Superior temporal gyrus (tissue), 1 donor: ENCODE results near the gene NAMPT.
A peak's percentile ranks its signal among the peaks of the same experiment; 100 is the strongest.
"Not testable (repeated sequence)": the region's sequence is repeated elsewhere in the genome, so short reads cannot be mapped to it uniquely, and the experiment has no call there.

Source experiments
- DNase-seq: peaks from one replicate; pipeline ENCODE4 v3.0.0-alpha.2; 2016; ENCODE audit errors: extremely low spot score

Gene NAMPT

GRCh38 chr7:106304568-106304967, 19.8 kb upstream of the NAMPT start:
- DNase-seq = no peak

DNA sequence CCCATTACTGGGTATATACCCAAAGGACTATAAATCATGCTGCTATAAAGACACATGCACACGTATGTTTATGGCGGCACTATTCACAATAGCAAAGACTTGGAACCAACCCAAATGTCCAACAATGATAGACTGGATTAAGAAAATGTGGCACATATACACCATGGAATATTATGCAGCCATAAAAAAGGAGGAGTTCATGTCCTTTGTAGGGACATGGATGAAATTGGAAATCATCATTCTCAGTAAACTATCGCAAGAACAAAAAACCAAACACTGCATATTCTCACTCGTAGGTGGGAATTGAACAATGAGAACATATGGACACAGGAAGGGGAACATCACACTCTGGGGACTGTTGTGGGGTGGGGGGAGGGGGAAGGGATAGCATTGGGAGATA, 13.8 kb upstream of the NAMPT start:
- DNase-seq = not testable (repeated sequence)

- not testable (repeated sequence) for DNase-seq
Measured at GRCh38 chr7:106298155-106298554, 13.4 kb upstream of the NAMPT start.

DNA sequence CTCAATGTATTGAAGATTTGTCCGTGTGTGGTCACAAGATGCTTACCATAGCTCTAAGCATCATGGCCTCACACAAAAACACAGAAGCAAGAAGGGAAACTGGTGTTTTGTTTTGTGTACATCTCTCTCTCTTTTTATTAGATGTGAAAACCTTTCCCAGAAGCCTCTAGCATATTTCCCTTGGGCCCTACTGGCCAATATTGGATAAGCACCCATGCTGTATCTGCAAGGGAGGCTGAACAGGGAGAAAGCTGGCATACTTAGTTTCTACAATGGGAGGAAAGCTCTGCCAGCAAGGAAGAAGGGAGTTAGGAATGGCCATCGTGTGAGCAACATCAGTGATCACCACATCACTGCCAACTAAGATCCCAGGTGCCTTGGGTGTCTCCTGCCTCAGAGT, 9.6 kb upstream of the NAMPT start:
- no peak for DNase-seq

GRCh38 chr7:106291247-106291646, 6.5 kb upstream of the NAMPT start:
- no peak for DNase-seq

GRCh38 chr7:106290319-106290718, 5.5 kb upstream of the NAMPT start:
- no peak for DNase-seq

DNA sequence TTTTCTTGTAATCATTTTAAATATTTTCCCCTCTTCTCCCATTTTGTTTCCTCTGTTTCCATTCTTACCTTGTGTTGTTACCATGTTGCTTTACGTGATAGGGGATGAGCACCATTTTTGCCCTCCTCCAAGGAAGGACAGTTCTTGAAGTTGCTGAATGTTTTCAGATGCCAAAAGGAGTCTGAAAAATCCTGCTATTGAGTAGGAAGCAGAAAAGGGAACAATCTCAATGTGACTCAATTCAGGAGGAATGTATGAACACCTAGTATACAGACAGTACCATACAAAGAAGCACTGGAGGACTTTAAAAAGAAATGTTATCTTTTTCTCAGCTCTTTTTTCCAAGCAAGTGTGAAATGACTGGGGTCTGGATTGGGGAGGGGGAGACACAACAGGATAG, 5.1 kb upstream of the NAMPT start:
- no peak for DNase-seq

DNA sequence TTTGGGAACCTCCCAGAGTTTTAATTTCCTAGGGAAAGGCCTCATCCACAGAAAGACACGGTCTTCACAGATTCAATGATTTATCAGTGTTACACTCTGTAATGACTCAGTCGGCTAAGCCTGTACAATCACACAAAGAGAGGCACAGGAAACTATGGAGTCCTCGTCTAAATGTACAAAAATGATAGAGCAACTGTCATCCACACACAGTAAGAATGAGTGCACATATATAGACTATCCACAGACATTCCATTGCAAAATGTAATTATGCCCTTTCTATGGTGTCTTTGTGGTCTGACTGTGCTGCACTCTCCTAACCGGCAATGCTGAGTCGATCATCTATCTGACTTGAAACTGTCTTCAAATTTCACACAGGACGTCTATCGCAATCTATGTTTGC, 3.5 kb upstream of the NAMPT start:
- no peak for DNase-seq

DNA sequence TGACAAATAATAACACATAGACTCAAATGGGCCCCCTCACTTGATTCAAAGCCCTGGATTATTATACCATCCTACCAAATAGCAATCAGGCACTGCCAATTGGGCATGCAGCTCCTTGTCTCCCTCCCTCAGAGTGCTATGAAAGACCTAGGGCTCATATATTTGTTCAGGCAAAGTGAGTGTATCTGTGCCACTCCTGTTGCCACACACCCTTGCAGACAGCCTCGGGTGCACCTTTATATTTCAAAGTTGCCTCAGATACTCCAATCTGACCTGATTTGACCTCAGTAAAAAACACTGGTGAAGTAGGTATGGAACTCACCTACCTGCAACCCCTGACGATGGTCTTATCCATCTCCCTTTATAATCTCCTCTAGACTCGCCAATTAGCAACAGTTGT, 3.0 kb upstream of the NAMPT start:
- no peak for DNase-seq

DNA sequence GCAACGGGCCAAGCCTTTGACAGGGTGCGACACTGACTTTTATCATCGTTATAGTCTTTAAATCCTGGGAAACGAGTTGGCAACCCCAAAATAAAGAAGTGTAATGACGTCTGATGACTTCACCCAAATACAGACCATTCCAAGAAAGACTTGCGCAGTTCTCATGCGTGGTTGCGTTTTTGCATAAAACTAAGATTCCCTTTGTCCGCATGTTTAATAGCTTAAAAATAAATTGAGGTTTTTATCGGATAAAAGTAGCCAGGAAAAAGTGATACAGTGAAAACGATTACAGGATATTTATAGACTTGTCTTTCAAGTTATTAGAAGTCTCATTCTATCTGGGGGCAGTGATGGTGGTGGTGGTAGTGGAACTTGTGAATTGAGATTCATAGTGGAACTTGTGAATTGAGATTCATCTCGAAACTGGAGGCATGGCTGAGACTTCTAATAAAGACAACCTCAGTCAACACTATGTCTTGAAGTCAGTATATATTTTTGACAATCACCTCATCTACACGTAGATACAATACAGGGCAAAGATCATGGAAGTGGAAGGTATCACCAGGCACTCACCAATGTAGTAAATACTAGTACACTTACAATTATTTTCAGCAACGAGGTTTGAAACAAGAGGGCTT, 1.2 kb upstream of the NAMPT start:
- peak; percentile 12 for DNase-seq

- DNase-seq = peak; percentile 92
Measured at GRCh38 chr7:106285051-106285854, 470 bp upstream of the NAMPT start.

DNA sequence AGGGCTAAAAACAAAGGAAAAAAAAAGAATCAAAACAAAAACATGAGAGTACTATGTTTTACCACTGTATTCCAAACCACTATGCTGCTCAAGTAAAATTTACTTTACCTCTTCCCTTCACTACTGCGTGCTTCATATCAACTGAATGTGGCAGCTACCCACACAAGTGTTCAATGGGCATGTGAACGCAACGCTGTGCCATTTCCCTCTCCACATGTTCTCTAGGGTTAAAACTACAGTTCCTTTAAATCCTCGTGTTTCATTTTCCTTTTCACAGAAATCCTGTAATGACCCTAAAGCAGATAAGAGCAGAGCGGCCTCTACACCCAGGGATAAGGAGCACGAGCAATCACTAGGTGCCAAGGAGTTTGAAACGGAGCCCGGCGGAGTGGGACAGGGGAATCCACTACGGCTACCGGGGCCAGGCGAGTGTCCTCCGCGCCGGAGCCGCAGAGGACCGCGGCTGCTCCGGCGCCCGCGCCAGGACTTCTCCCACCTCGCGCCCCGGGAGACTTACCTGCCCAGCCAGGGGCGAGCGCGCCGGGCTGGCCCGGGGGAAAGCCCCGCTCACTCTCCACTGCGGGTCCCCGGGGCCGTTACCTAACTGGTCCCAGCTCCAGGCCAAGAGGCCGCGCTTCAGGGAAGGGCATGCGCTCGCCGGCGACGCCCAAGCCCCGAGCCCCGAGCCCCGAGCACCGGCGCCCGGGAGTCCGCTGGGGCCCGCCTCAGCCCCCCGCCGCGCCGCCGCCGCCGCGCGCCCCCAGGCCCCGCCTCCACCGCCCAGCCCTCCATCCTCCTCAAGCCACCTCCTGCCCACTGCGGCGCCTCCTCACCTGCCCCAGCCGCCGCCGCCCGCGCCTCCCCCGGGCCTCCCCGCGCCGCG, 711 bp downstream of the NAMPT start:
- peak; percentile 67 for DNase-seq

DNA sequence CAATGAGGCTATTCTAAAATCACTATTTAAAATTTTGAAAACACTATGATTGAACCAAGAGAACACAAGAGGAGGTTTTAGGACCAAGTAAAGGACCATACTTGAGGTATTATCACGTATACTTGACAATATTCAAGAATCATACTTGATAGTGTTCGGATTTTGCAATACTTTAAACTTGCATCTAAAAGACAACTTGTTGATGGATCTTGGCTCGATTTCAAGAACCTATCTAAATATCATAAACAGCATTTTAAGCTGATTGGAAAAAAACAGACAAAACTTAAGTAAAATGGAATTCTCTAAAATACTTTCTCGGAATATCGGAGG, 1.3 kb downstream of the NAMPT start:
- DNase-seq = no peak

DNA sequence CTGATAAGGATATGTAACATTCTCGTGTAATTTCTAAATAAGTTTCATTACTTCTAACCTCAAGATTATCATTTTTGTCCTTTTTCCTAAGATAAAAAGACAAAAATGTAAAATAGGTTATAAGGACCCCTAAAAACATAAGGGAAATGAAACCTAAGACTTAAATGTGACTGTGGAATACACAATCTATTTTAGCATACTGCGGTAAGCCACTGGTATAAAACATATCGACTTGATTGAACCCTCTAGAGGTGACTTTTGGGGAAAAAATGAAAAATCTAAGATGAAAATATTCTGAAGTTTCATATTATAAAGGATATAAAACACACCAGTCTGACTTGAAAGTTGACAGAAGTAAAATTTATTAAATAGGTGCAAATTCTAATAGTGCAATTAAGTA, 1.9 kb downstream of the NAMPT start:
- no peak for DNase-seq

GRCh38 chr7:106282390-106282789, 2.4 kb downstream of the NAMPT start:
- peak; percentile 23 for DNase-seq

GRCh38 chr7:106281585-106282318, 3.0 kb downstream of the NAMPT start:
- DNase-seq = no peak

DNA sequence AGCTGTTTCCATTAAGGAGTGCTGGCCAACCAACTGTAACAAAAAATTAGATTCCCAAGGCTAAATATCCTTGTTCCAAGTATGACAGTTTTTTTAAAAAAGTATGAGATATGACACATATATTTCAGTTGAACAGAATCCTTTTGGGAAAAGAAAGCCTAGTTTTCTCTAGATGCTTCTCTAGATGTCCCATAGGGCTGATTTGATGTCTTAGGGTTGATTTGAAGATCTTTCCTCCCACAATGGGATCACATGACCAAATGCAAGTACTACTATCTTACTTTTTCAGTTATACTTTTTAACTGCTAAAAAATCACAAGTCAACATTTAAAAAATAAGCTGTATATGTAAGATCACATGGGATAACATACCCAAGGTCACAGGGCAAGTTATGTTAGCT, 3.7 kb downstream of the NAMPT start:
- DNase-seq = no peak

DNA sequence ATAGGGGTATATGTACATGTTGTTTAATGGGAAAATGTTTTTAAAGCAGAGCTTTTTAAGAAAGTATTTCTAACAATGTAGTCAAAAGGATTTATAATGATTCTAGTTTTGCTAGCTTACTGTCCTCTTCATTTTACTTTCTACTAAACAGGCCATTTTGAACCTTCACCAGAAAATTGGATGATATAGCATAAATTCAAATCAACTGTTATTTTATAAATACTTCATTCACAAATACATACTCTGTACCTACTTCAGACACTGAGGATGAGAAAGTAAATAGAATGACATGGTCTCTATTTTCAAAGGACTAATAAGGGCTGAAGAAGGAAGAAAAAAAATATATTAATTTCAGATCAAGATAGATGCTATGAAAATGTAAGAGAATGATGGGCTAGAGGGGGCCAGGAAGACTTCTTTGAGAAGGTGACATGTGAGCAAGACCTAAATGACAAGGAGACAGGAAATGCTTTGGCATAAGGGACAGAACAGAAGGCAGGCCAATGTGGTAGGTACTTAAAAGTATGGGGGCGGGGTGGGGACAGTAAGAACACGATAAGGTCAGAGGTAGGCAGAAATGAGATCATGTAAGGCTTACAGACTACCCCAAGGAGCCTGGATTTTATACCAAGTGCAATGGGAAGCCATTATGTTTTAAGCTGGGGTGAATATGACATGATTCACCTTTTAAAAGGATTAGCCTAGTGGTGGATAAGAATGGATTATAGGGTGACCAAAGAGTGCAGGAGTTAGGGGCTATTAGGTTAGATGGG, 5.2 kb downstream of the NAMPT start:
- DNase-seq = no peak

- DNase-seq = no peak
Measured at GRCh38 chr7:106278695-106279094, 6.1 kb downstream of the NAMPT start.

DNA sequence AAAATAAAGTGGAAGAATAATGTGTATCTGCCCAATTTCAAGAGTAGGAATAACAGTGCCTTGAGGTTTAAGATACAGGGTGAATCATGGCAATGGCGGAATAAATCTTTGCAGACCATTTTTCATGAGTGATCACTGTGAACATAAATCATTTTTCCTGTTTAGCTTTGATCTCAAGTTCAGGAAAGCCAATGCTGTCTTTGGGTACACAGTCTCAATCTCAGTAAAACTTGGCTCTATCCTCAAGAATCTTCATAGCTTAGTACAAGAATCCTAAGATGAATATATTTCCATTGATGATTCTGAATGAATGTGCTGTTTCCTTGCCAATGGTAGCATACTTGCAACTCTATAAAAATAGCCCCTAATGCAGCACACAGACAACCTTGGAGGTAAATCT, 6.8 kb downstream of the NAMPT start:
- DNase-seq = no peak

GRCh38 chr7:106276513-106276912, 8.3 kb downstream of the NAMPT start:
- no peak for DNase-seq
